GM12801 (cell line): ENCODE measurements around the gene NUAK1.

ENCODE experiments used
- TF ChIP-seq, protein P1 (sequence below): IDR thresholded peaks from one replicate; pipeline ENCODE4 v1.5.1; 2011; ENCODE audit warnings: control low read depth; ENCODE audit not compliant: insufficient read length; ENCODE audit errors: extremely low read depth

NUAK1 gene

DNA sequence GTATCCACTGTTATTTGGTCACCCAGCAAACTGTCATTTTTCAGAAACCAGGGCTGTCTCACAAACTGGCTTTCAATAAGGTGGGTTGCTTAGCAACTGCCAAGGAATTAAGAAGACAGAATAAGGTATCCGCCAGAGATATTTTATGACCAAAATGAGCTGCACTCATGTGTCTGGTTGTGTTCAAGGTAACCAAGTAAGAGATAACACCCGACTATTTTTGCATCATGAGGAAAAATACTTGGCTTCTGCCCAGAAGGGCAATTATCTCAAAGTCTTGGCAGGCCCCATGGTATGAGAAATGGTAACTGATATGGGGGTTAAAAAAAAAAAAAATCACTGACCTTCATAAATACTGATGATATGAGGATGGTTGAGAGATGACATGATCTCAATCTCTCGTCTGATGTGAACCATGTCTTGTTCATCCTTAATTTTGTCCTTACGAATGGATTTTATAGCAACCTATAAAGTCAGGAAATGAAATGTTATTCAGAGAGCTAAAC is 32.6 kb downstream of the NUAK1 start:
- TF ChIP-seq, protein P1, sequence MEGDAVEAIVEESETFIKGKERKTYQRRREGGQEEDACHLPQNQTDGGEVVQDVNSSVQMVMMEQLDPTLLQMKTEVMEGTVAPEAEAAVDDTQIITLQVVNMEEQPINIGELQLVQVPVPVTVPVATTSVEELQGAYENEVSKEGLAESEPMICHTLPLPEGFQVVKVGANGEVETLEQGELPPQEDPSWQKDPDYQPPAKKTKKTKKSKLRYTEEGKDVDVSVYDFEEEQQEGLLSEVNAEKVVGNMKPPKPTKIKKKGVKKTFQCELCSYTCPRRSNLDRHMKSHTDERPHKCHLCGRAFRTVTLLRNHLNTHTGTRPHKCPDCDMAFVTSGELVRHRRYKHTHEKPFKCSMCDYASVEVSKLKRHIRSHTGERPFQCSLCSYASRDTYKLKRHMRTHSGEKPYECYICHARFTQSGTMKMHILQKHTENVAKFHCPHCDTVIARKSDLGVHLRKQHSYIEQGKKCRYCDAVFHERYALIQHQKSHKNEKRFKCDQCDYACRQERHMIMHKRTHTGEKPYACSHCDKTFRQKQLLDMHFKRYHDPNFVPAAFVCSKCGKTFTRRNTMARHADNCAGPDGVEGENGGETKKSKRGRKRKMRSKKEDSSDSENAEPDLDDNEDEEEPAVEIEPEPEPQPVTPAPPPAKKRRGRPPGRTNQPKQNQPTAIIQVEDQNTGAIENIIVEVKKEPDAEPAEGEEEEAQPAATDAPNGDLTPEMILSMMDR: no peak

DNA sequence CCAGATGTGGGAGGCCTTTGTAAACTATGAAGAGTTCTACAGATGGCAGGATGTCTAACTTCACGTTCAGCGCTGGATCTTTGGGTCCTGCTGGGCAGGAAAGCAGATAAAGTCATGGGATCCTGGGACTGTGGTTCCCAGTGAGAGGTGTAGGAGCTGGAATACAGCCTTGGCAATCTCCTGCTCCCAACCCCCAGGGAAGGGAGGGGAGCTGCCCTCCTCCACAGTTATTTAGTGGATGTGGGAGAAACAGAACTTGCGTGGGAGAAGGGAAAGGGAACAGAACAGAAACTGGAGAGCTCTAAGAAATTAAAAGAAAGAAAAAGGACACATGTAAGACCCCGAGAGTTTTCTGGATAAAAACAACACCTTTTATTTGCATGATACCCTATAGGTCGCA is 37.0 kb downstream of the NUAK1 start:
- TF ChIP-seq, protein P1: no peak

DNA sequence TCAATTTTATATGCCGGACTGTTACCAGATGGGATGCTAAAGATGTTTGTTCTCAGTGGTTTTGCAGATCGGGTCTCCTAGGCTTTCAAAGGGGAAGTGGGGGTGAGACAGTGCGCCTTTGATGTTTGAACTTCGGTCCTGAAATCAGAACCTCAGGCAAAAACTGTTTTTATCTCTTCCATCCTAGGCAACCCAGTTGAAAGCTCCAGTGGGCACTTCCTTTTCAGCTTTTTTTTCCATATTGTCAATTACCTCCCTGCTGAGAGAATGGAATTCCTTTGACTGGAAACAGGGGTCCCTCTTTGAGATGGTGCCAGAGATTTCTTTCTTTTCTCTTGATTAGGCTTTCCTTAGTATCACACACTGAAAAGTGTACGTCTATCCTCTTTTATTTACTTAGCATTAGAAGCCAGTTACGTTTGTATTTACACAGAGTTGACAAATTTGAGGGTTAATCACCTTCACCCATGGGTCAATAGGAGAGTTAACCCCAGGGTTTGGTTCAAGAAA is 40.0 kb downstream of the NUAK1 start:
- TF ChIP-seq, protein P1: no peak

DNA sequence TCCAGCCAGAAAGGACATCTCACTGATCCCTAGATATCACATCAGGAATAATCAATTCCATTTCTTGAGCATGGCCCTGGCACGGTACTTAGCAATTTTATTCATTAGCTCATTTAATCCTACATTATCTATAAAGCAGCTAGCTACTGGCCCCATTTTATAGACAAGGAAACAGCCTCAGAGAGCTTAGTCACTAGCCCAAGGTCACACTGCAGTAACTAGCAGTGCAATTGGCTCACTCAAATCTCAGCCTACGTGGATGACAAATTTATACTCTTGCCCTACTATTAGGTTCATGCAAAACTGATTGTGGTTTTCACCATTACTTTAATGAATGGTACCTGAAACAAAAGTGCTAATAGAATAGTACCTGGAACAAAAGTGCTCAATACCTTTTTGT is 41.7 kb downstream of the NUAK1 start:
- TF ChIP-seq, protein P1: no peak

DNA sequence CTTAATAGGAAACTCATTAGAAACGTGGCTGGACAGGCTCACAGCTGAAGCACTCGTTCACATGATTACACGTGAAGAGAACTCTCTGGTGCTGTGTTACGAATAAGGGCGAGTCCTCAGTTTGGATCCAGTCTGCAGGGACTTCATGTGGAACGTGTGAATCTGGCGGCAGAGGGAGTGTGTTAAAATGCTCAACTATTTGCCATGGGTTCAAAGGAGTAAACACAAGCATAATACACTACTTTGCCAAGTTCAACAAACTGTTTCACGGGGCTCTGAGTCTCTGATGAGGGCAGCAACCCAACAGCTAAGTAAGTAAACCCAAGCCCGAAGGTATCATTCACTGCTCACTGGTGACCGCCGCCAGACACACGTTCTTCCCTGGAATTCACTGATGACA is 42.4 kb downstream of the NUAK1 start:
- TF ChIP-seq, protein P1: no peak

DNA sequence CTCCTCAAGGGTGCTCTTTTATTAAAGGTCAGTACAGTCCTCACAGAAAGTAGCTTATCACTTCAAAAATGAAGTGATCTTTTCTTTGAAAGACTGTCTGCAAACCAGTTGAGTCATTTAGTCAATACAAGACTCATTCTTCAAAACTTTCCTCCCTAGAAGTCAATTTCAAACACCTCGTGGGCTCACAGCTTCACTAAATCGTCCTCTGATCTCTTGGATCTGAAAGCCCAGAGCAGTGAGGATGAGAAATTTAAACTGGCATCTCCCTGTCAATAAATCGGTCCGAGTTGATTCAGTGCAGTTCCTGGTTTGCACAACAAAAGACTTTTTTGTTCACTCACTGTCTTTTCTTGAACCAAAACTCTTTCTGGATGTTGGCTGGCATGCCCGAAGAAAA is 44.5 kb downstream of the NUAK1 start:
- TF ChIP-seq, protein P1: no peak

DNA sequence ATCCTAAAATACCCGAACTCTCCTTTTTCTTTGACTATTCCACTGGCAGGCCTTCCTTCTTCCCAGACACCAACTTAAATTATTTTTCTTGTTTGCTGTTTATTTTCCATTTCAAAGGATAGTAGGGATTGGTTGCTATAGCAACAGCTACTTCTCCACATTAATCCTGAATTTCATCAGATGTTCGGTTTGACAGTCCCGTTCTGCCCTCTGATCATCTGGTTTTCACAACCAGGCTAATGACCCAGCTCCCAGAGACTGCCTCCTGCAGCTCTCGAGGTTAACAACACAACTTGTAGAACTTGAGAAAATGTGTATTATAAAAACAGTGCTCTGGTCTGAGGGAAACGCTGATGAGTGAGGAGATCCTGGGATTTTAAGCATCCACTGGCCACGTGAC is 45.5 kb downstream of the NUAK1 start:
- TF ChIP-seq, protein P1: no peak

DNA sequence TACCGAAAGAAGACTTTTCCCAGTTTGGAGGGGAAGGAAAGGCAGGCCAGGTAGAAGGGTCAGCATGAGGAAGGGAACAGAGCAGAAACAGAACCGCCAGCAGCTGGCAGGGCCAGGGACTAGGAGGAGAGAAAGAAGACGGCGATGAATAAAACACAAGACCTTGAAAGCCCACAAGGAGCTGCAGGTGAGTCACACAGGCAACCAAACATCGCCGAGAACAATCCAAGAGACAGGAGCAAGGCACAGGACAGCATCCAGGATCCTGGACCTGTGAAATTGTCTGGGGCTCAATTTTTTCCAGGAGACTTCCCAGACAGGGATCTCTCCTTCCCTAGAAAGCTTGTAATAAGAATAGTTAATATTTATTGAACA is 47.3 kb downstream of the NUAK1 start:
- TF ChIP-seq, protein P1: no peak
